ENCODE results near the gene COL8A1.
"Not testable (repeated sequence)": the region's sequence is repeated elsewhere in the genome, so short reads cannot be mapped to it uniquely, and the experiment has no call there.

Gene COL8A1

GRCh38 chr3:99710094-99710493, 71.7 kb downstream of the COL8A1 start:
- DNase-seq (ENCODE audit: low spot score), result no peak

- DNase-seq (ENCODE audit: low spot score), result no peak
Measured at GRCh38 chr3:99711351-99711750, 73.0 kb downstream of the COL8A1 start.

DNA sequence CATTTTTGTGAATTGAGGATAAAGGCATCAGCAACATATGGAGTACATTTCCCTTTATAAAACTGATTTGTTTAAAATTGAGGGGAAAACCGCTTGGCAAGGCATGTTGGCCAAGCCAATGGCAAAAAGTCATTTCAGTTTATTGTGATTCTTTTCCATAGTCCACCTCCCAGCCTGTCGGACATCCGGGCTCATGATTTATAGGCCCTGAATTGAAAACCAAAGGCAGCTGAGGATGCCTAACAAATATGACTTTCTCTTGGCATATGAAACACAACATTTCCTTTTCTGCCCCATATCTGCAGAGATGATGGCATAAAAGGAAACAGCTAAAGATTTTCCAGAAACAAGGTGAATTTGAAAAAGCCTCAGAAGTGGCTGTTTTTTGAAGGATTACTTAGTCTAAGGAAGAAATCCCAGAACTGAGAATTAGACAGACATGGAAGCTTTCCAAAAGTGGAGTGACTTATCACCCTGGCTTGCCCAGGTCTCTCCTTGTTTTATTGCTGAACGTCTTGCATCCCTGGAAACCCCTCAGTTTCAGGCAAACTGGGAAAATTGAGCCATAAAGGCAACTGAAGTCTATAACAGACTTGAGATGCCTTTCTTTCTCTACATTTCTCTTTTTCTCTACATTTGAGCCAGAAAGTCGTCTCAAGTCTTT, 74.0 kb downstream of the COL8A1 start:
- DNase-seq (ENCODE audit: low spot score), result no peak

DNA sequence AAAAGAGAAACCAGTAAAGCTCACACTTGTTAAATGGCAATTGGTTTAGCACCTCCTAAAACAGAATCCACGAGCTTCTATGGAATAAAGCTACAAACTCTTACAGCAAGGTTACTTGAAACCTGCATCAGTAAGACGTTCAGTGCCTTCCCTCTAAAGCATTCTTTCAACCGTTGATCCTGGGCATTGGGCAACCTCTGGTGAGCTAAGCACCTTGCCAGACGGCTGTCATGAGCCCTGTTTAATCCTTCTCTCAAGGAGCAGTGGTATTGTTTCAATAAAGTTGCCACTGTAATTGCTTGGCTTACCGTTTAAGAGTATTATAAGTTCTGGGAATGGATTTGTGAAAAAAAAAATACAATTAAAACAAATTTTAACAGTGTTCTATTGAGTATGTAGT, 75.0 kb downstream of the COL8A1 start:
- DNase-seq (ENCODE audit: low spot score), result no peak

DNA sequence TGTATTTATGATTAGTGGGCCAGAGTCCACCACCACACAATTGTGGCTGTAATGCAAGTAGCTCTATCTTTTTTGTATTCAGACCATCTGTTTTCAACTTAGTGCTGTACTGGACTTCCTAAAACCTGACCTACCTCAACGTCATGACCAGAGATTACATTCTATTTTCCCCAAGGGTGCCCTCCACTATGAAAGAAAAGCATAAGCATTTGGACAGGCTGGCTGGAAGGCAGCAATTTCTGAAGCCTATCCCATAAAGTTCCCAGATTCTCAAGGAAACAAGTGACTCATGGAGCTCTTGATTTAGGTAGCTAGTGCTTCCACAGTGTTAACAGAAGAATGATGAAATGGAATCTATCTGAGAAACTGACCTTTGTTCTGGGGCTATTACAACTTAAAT, 75.8 kb downstream of the COL8A1 start:
- no peak for DNase-seq (ENCODE audit: low spot score)

- no peak for DNase-seq (ENCODE audit: low spot score)
Measured at GRCh38 chr3:99714575-99714974, 76.2 kb downstream of the COL8A1 start.

- DNase-seq (ENCODE audit: low spot score), result no peak
Measured at GRCh38 chr3:99716463-99716995, 78.1 kb downstream of the COL8A1 start.

DNA sequence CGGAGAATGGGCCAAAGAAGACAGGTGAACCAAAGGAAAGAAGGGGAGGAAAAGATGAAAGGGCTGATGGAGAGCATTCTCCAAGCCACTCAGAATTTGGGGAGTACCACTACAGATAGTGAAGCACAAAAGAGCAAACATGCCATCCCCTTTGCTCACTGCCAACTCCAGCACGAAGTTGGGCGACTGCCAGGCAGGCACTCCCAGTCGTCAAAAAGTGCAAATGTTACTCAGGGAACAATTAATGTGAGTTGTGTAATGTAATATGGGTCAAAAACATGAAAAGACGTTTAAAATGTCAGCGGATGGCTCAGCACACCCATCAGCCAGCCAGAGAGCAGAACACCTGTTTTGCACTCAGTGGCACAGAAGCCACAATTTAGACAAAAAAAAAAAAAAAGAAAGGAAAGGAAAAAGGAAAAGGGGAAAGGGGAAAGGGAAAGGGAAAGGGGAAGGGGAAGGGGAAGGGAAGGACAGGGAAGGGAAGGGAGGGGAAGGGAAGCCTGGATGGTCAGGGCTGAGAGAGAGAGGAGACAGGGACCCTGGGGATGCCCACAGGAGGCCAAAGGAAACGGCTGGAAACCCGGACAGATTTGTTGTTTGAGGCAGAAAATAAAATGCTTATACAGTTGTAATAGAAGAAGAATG, 82.7 kb downstream of the COL8A1 start:
- no peak for DNase-seq (ENCODE audit: low spot score)

- no peak for DNase-seq (ENCODE audit: low spot score)
Measured at GRCh38 chr3:99721633-99722007, 83.2 kb downstream of the COL8A1 start.

DNA sequence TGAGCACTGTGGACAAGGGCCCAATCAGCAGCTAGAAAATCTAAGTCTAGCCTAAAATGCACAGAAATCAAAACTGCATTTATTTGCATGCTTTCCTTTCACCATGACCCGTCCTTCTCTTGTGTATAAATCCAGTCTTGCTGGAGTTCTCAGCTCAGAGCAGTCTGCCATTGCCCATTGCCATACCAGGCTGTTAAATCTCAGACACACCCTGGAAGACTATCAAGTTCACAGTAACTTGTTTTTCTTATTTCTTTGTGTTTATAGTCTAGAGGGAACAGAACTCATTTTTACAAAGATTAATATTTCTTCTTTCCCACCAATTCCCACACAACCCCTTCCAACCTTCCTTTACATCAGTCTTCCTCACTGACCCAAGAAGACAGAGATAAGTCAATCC, 85.9 kb downstream of the COL8A1 start:
- no peak for DNase-seq (ENCODE audit: low spot score)

DNA sequence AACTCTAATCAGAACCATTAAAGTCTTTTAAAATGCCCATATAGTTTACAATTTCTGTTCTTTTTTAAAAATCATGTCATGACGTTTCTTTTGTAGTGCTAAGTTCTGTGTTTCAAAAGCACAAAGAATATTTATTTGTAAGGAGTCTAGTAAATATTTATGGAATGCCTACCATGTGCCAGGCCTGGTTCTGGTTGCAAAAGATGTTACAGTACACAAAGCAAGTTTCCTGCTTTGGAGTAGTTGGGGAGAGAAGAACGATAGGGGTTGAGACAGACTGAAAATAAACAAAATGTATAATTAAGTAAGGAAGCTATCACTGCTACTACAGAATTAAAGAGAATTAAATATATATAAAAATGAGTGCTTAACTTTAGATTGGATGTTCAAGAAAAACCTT, 92.5 kb downstream of the COL8A1 start:
- DNase-seq (ENCODE audit: low spot score), result no peak

GRCh38 chr3:99731499-99731898, 93.1 kb downstream of the COL8A1 start:
- DNase-seq (ENCODE audit: low spot score), result no peak

GRCh38 chr3:99740371-99740770, 102.0 kb downstream of the COL8A1 start:
- not testable (repeated sequence) for DNase-seq (ENCODE audit: low spot score)

DNA sequence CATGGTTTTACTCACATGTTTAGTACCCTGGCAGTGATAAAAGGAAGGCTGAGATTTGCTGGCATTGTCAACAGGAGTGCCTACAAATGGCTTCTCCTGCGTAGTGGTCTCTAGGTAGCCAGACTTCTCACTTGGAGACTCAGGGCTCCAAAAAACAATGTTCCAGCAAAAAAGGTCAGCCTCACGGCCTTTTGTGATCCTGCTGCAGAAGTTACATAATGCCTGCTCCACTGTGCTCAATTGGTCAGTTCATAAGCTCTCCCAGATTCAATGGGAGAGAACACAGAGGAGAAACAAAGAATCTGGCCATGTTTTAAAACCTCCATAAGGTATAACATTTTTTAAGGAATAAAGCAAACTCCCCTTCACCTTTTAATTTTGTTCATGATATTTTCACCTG, 103.2 kb downstream of the COL8A1 start:
- DNase-seq (ENCODE audit: low spot score), result no peak

DNA sequence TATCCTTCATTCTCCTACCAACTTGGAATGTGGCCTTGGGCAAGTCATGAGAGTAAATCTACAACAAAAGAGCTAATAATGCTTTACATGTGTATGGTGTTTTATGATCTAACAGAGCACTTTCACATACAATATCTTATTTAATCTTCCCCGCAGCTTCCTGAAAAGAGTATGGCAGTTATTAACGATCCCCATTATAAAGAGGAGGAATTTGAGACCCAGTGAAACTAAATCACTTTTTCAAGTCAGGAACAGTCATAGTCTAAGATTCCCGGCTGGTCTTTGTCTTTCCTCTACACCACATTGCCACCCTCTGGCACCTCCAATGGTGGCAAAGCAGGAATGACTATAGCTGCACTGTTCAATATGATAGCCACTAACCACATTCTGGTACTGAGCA, 109.5 kb downstream of the COL8A1 start:
- no peak for DNase-seq (ENCODE audit: low spot score)

GRCh38 chr3:99751649-99752048, 113.3 kb downstream of the COL8A1 start:
- DNase-seq (ENCODE audit: low spot score), result no peak

- no peak for DNase-seq (ENCODE audit: low spot score)
Measured at GRCh38 chr3:99753268-99753975, 115.0 kb downstream of the COL8A1 start.

DNA sequence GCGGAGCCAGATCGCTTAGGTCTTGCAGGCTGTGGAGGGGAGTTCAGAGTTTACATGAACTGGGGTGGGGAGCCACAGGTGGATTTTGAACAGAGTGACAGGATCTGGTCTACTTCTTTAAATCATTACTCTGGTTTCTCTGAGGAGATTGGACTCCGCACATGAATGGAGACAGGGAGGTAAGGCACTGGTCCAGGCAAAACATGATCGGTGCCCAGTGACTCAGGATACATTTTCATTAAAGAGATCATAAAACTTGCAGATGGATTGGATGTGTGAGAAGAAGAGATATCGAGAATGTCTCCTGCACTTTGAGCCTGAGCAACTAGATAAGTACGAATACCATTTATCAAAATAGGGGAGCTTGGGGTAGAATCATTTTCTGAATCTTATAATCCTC, 117.4 kb downstream of the COL8A1 start:
- no peak for DNase-seq (ENCODE audit: low spot score)

DNA sequence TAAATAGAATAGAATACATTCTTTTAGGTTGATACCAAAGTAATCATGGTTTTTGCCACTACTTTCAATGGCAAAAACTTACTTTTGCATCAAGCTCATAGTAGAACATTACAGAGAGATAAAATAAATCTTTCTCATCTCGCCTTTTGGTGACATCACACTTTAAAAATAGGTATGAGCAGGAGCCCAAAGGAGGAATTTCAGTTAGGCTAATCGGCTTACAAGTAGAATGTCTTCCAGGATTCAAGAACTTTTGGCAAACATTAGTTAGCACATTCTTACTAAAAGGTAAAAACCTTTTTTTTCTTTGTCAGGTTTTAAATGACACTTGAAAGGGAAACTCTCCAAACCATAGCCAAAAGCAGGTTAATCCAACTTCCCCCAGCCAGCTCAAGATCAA, 119.6 kb downstream of the COL8A1 start:
- no peak for DNase-seq (ENCODE audit: low spot score)

DNA sequence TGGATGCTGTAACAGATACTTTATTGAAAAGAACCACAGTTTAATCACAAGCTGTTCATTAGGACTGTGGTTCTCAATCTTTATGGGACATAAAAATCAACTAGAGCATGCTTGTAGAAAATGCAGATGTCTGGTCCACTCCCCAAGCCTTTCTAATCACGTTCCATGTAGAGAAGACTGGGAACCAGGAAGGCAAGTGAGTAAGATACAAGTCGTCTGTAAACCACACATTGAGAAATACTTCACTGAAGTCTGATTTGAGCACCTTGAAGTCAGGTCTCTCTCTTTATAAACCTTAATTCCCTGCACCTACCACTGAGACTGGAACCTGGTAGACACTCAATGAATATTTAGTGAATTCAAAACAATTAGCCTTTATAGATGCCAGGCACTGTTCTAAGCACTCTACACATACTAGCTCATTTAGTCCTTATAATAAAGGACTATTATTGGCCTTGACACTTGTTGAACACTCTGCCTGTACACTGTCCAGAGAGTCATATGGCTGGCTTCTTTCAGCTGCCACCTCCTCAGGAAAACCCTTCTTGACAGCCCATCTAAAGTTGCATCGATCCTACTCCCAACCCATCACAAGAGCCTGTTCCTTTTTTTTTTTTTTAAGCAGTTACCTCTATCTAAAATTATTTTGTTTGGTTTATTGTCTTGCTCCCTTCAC, 120.2 kb downstream of the COL8A1 start:
- DNase-seq (ENCODE audit: low spot score), result no peak

DNA sequence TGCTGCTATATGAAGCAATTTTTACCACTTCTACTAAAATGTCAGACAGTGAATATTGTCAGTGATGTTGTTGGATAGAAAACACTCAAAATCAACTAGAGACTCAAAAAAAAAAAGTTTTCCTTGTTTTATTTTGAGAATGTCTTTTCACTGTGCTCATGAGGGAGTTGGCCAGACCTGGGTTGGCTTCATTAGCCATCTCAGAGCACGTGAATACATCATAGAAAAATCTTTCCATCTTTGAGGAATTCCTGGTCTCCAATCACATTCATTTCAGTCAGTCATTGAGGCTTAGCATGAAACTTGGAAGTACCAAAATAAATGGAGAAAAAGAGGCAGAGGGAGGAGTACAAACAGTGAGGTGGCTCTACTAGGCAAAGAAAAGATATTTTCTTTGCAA, 121.6 kb downstream of the COL8A1 start:
- DNase-seq (ENCODE audit: low spot score), result no peak

DNA sequence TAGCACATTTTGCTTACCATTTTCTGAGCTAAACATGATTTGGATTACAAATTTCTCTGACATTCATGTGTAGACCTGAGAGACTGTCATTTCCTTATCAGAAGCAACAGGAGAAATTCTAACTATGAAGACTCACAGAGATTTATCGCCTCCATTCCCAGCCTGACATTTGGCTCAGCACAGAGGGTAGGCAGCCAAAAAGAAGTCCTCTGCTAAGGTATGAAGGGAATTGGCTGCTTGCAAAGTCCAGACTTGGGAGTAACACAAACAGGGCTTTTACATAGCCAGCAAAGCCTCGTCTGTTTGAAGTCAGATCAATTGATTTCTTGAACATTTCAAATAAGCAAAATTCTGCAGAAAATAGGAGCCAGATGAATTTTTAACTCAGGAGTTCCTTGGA, 122.2 kb downstream of the COL8A1 start:
- DNase-seq (ENCODE audit: low spot score), result no peak

All from CD4-positive, alpha-beta T cell treated with Interleukin-6 at 100 ng/mL for 8 hours (primary cell).